Renal pelvis (tissue), 4 donors: ENCODE data around the gene HOXB7. TPM values are rescaled to one million over a fixed set of nuclear protein-coding genes. Genes with fewer than 3 reads are reported as not detected.

Experiments used
- DNase-seq: peaks from one replicate; pipeline ENCODE4 v3.0.0-alpha.2; 2013
- polyA plus RNA-seq, 3 donors: library from polyadenylated mRNA; unstranded; fragments of 120-200 nt; gene quantifications; one replicate each; pipeline ENCODE4 v1.2.1, GENCODE V29; 2013; ENCODE audit not compliant: insufficient read length in 3 of 3

HOXB7 gene
- polyA plus RNA-seq, 3 donors: 53.4 to 59.9 (median 55.3) TPM

GRCh38 chr17:48586355-48587258 lies 24.2 kb downstream of the HOXB7 start:
- DNase-seq: no peak

DNA sequence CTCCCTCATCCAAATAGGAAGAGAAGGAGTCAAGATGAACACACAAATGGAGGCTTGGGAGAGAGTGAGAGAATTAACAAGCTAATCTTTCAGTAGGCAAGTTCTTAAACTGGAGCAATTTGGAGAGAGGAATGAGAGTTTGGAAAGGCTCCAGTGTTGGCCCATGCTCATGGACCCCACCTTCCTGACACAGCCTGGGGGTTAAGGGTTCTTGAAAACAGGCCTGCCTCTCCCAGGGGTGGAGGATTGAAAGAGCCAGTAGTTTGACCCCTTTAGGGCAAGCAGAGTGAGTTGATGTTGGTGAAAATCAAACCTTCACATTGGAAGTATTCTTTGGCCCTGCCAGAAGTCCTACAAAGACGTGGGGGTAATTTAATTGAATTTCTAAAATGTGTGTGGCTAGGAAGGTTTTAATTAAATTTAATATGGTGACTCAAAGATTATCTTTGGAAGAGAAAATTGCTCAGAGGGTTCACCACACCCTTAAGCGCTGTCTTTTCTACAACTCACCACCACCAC lies 26.5 kb downstream of the HOXB7 start:
- DNase-seq: no peak

GRCh38 chr17:48583708-48584222 lies 27.1 kb downstream of the HOXB7 start:
- no peak for DNase-seq

DNA sequence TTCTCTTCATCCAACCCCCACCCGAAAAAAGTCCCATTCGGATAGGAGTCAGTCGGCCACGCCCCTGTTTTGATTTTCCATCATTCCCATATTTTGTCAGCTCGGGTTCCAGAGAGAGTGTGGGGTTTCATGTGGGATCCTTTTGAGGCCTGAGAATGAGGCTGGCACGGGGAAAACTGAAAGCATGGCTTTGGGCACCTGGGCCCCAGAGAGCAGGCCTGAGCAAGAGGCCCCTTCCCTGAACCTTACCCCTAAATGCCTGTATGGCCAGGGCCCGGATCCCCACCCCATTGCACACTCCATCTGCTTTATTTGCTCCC lies 28.1 kb downstream of the HOXB7 start:
- DNase-seq: no peak

GRCh38 chr17:48579760-48580554 lies 30.9 kb downstream of the HOXB7 start:
- DNase-seq: no peak

GRCh38 chr17:48579471-48579759 lies 31.4 kb downstream of the HOXB7 start:
- no peak for DNase-seq

GRCh38 chr17:48578616-48579470 lies 32.0 kb downstream of the HOXB7 start:
- DNase-seq: no peak

GRCh38 chr17:48577946-48578615 lies 32.7 kb downstream of the HOXB7 start, which contains the start of gene HOXB4:
TSS of gene HOXB4 (minus strand) at chr17:48578350. CDS start at chr17:48578319, 31 bp downstream.
- peak; percentile 90 for DNase-seq

DNA sequence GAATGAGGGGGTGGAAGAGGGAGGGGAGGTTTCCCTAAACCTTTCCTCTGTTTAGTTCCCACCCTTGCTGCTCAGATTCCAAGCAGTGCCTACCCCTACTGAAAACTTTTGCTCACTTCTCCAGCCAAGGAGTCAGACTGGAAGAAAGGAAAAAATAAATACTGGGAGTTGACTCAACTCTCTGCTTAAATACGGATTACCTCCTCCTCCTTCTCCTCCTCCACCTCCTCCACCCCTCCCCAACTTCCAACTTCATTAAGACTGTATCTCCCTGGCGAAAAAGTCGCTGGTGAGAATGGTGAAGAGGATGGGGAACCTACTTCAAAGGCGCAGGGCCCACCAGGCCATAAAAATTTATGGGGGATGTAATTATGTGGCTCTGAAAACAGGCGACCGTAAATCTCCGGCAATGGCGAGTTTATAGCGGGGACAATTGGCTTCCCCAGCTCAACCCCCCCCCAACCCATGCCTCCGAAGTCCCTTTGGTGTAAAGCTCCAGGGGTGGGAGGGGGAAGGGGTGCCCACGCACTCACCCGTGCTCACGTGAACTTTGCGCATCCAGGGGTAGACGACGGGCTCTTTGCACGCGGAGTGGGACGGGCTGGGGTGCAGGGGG lies 33.4 kb downstream of the HOXB7 start:
- DNase-seq: peak; percentile 96

DNA sequence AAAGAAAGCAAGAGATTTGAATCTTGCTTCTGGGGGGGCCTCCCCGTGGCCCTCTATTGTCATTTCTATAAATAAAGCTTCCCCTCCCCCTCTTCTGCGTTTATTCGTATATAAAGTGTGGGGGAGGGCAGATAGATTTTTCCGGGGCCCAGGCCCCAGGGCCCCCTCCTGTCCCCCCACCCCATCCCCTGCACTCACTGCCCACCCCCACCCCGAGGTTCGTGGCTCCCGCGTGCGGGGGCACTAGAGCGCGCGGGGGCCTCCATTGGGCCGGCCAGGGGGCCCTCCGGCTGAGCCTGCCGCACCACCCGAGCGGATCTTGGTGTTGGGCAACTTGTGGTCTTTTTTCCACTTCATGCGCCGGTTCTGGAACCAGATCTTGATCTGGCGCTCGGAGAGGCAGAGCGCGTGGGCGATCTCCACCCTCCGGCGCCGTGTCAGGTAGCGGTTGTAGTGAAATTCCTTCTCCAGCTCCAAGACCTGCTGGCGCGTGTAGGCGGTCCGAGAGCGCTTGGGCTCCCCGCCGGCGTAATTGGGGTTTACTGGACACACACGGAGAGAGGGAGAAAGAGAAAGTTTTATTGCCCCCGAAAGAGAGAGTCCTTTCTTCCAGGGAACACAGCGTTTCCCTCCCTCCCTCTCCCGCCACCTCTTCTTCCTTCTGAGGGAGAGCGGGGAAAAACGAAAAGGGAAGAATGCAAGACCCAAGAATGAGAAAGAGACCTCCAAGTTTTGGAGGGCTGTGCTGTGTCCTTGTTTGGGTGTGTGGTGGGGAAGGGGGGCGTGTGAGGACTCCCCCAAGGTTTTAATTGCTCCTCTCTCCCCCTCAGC lies 34.1 kb downstream of the HOXB7 start:
- no peak for DNase-seq

- DNase-seq: no peak
Measured at GRCh38 chr17:48575673-48576478, 34.9 kb downstream of the HOXB7 start.

GRCh38 chr17:48575066-48575582 lies 35.7 kb downstream of the HOXB7 start:
- DNase-seq: no peak

- DNase-seq: no peak
Measured at GRCh38 chr17:48574505-48575065, 36.2 kb downstream of the HOXB7 start.

- DNase-seq: no peak
Measured at GRCh38 chr17:48571826-48572417, 38.9 kb downstream of the HOXB7 start.

GRCh38 chr17:48571024-48571818 lies 39.6 kb downstream of the HOXB7 start:
- DNase-seq: no peak

DNA sequence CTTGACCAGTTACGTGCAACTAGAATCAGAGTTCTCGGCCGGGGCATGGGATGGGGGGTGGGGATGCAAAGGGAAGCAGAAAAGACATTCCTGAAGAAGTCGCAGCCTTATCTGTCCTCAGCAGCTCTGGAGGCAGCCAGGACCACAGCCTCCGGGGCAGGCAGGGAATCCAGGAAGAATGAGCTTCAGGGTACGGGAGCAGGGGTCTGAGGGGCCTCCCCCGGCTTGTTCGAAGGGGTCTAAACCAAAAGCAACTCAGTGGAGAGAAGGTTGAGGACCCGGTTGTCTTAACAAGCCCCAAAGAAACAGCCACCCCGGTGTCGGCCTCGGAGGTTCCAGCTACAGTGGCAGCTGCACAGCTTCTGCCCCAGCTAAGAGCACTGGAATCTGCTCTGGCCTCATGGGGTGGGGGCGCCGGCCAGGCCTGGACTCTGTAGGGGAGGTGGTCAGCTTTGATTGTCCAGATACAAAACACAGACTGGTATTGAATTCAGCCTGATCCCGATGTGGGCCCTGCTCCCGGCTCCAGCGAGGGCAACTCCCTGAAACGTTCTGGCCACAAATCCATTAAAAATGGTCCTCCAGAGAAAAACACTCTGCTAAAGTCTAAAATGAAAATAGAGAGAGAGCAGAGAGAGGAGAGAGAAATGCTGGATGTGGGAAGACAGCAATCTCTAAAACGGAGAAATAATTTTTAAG lies 40.3 kb downstream of the HOXB7 start:
- no peak for DNase-seq
